ENCODE data around the gene RHOT2.

- TF ChIP-seq CTCF (IDR thresholded peaks at IDR 0.05) (peak in 1 of 4 experiments; percentile 30), POLR2A (IDR thresholded peaks at IDR 0.05) (peak; percentile 32 to 49)
Measured at GRCh38 chr16:684071-684794, 16.3 kb downstream of the RHOT2 start, which contains the start of gene JMJD8.

Measured in uterus (tissue), 2 donors.